ENCODE results near the gene C2orf92. TPM values are rescaled to one million over a fixed set of nuclear protein-coding genes. Genes with fewer than 3 reads are reported as not detected.

Gene C2orf92
- polyA plus RNA-seq, 3 donors = 7.9 TPM; not detected in 2

DNA sequence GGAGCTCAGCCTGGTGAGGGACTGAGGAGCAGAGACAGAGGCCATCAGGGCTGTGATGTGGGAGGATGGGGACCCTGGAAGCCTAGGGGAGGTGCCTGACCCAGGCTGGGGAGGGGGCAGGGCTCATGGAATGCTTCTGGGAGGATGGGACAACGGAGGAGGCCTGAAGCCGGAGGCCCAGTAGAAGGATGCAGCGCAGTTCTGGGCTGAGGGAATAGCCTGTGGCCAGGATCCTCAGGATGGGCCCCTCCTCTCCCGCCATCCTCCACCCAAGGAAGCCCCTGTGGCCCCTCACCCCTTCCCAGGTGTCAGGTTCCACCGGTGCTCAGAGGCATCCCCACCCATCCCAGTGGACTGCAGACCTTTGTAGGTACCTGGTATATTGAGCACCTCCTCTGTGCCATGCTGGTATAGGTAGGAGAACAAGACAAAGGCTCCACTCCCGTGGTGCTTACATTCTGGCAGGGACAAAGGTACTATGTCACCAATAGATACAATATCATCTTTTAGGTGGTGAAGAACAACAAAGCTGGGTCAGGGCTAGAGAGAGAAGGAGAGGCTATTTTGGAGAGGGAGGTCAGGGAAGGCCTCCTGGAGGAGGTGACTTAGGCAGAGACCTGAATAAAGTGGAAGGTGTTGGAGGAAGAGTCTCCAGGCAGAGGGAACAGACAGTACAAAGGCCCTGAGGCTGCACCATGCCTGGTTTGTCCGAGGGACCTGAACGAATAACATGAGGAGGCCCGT is 46.6 kb downstream of the C2orf92 start:
- no peak overlapping the region for H3K4me3 ChIP-seq (replicated peaks in 1 of 3; ENCODE audit: low read depth in 2 of 3, low read length in 3 of 3)
- Mint-ChIP-seq H3K27me3 (ENCODE audit: low read depth in 3 of 3) (peaks cover 0 to 7% (median 3%) of the 10 kb centered on the region in 3 donors), H3K9me3 (peaks cover 0 to 1% (median 0%) of the 10 kb centered on the region in 7 donors), H3K4me3 (no peak overlapping the region), H3K4me1 (peaks cover 12% of the 10 kb centered on the region), H3K36me3 (no peaks in the 10 kb centered on the region), H3K27ac (peak overlapping the region in 1 of 7 donors; percentile 57)
- H2AFZ ChIP-seq (ENCODE audit: insufficient read depth, low read depth, low read length, poor library complexity, severe bottlenecking) = no peak overlapping the region
- H3K9me3 ChIP-seq (replicated peaks in 1 of 2; ENCODE audit: control insufficient read depth in 1 of 2, insufficient read depth in 1 of 2, low read length in 2 of 2) = no peaks in the 10 kb centered on the region
- H3K4me2 ChIP-seq (replicated peaks; ENCODE audit: extremely low read depth, low read length, poor library complexity, severe bottlenecking) = no peak overlapping the region
- no peak overlapping the region for H3K9ac ChIP-seq (ENCODE audit: insufficient read depth, low read length, poor library complexity, severe bottlenecking)
- intact Hi-C loops (cut with micrococcal nuclease) = no loop called here
- TF ChIP-seq, protein P1, sequence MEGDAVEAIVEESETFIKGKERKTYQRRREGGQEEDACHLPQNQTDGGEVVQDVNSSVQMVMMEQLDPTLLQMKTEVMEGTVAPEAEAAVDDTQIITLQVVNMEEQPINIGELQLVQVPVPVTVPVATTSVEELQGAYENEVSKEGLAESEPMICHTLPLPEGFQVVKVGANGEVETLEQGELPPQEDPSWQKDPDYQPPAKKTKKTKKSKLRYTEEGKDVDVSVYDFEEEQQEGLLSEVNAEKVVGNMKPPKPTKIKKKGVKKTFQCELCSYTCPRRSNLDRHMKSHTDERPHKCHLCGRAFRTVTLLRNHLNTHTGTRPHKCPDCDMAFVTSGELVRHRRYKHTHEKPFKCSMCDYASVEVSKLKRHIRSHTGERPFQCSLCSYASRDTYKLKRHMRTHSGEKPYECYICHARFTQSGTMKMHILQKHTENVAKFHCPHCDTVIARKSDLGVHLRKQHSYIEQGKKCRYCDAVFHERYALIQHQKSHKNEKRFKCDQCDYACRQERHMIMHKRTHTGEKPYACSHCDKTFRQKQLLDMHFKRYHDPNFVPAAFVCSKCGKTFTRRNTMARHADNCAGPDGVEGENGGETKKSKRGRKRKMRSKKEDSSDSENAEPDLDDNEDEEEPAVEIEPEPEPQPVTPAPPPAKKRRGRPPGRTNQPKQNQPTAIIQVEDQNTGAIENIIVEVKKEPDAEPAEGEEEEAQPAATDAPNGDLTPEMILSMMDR (IDR thresholded peaks at IDR 0.05) = no peak
- no peaks in the 10 kb centered on the region for H4K20me1 ChIP-seq (ENCODE audit: insufficient read depth, low read length)
- H3K79me2 ChIP-seq (ENCODE audit: insufficient read depth, low read length) = no peaks in the 10 kb centered on the region
- H3K36me3 ChIP-seq (replicated peaks in 1 of 2; ENCODE audit: control insufficient read depth in 1 of 2, insufficient read depth in 2 of 2, low read length in 2 of 2) = no peaks in the 10 kb centered on the region
- no peaks in the 10 kb centered on the region for H3K27me3 ChIP-seq (ENCODE audit: control insufficient read depth in 2 of 2, insufficient read depth in 2 of 2, low read length in 2 of 2)
- no peak overlapping the region for H3K27ac ChIP-seq (ENCODE audit: low read depth in 1 of 2, low read length in 2 of 2)
- peaks cover 8 to 11% of the 10 kb centered on the region in 2 donors for H3K4me1 ChIP-seq (ENCODE audit: control insufficient read depth in 1 of 2, insufficient read depth in 2 of 2, low read length in 2 of 2)
- 100% methylated on average over 3 of the region's 9 CpGs for WGBS (ENCODE audit: insufficient coverage)
- no peak for DNase-seq

- H2AFZ ChIP-seq (ENCODE audit: insufficient read depth, low read depth, low read length, poor library complexity, severe bottlenecking) = no peak overlapping the region
- H3K4me2 ChIP-seq (replicated peaks; ENCODE audit: extremely low read depth, low read length, poor library complexity, severe bottlenecking) = no peak overlapping the region
- H3K9me3 ChIP-seq (replicated peaks in 1 of 2; ENCODE audit: control insufficient read depth in 1 of 2, insufficient read depth in 1 of 2, low read length in 2 of 2) = no peaks in the 10 kb centered on the region
- DNase-seq = no peak
- H3K27ac ChIP-seq (ENCODE audit: low read depth in 1 of 2, low read length in 2 of 2) = no peak overlapping the region
- Mint-ChIP-seq H3K36me3 (no peaks in the 10 kb centered on the region), H3K27ac (no peak overlapping the region), H3K4me1 (peaks cover 12% of the 10 kb centered on the region), H3K4me3 (no peak overlapping the region), H3K27me3 (ENCODE audit: low read depth in 3 of 3) (peaks cover 0 to 7% (median 3%) of the 10 kb centered on the region in 3 donors), H3K9me3 (peaks cover 0 to 1% (median 0%) of the 10 kb centered on the region in 7 donors)
- no peaks in the 10 kb centered on the region for H3K36me3 ChIP-seq (replicated peaks in 1 of 2; ENCODE audit: control insufficient read depth in 1 of 2, insufficient read depth in 2 of 2, low read length in 2 of 2)
- intact Hi-C loops (cut with micrococcal nuclease) = no loop called here
- H3K4me1 ChIP-seq (ENCODE audit: control insufficient read depth in 1 of 2, insufficient read depth in 2 of 2, low read length in 2 of 2) = peaks cover 8 to 11% of the 10 kb centered on the region in 2 donors
- TF ChIP-seq, protein P1 (IDR thresholded peaks at IDR 0.05) = no peak
- H3K27me3 ChIP-seq (ENCODE audit: control insufficient read depth in 2 of 2, insufficient read depth in 2 of 2, low read length in 2 of 2) = no peaks in the 10 kb centered on the region
- WGBS (ENCODE audit: insufficient coverage) = 94% methylated on average over 21 of the region's 21 CpGs
- no peaks in the 10 kb centered on the region for H3K79me2 ChIP-seq (ENCODE audit: insufficient read depth, low read length)
- no peaks in the 10 kb centered on the region for H4K20me1 ChIP-seq (ENCODE audit: insufficient read depth, low read length)
- no peak overlapping the region for H3K4me3 ChIP-seq (replicated peaks in 1 of 3; ENCODE audit: low read depth in 2 of 3, low read length in 3 of 3)
- H3K9ac ChIP-seq (ENCODE audit: insufficient read depth, low read length, poor library complexity, severe bottlenecking) = no peak overlapping the region
Measured at GRCh38 chr2:97716695-97717612, 47.4 kb downstream of the C2orf92 start.
